ENCODE data around the gene BMP2. TPM values are rescaled to one million over a fixed set of nuclear protein-coding genes. Genes with fewer than 3 reads are reported as not detected.

The BMP2 gene
- total RNA-seq, 1 donor from 2014 or later: 17.6 TPM

- no peak overlapping the region for H3K4me3 Mint-ChIP-seq (ENCODE audit: low read depth)
- H3K27ac Mint-ChIP-seq: no peak overlapping the region
- H3K36me3 Mint-ChIP-seq (ENCODE audit: insufficient read depth): no peaks in the 10 kb centered on the region
- no peak for DNase-seq (ENCODE audit: low spot score, unreplicated experiment)
- TF ChIP-seq CTCF (IDR thresholded peaks at IDR 0.05; ENCODE audit: unreplicated experiment): no peak
- H3K4me1 Mint-ChIP-seq (ENCODE audit: low read depth): peaks cover 5% of the 10 kb centered on the region
- no peaks in the 10 kb centered on the region for H3K27me3 Mint-ChIP-seq
- H3K9me3 Mint-ChIP-seq (ENCODE audit: low read depth): no peaks in the 10 kb centered on the region
Measured at GRCh38 chr20:6829510-6830116, 62.1 kb downstream of the BMP2 start.

All from progenitor cell of endocrine pancreas (in vitro differentiated cells).